GM19463 (cell line): ENCODE data around the gene OR4D2.
"Not testable (repeated sequence)": the region's sequence is repeated elsewhere in the genome, so short reads cannot be mapped to it uniquely, and the experiment has no call there.

Source experiments
- ATAC-seq: cut with Tn5 transposase; IDR thresholded peaks from one replicate; pipeline ENCODE4 v1.9.1; 2021; ENCODE audit warnings: mild to moderate bottlenecking, moderate library complexity; ENCODE audit not compliant: unreplicated experiment

The OR4D2 gene

GRCh38 chr17:58166682-58167081 lies at the start of gene OR4D2:
TSS of gene OR4D2 (plus strand) at chr17:58166982. CDS start at chr17:58169656, 2,674 bp downstream.
- no peak for ATAC-seq

GRCh38 chr17:58117382-58117781 lies 49.4 kb upstream of the OR4D2 start:
- ATAC-seq, result no peak

DNA sequence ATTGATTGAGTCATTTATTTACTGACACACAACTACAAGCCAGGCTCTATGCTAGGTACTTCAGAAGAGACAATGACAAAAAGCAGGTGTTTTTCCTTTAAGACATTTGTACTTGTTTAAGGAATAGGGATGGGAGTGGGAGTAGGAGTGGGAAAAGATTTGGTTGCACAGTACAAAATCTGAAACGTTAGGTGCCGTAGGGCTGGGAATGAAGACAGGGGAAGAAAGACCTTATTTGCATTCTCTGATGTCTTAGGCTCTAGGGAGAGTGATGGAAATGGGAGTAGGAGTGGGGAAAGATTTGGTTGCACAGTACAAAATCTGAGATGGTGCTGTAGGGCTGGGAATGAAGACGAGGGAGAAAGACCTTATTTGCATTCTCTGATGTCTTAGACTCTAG lies 47.3 kb upstream of the OR4D2 start:
- ATAC-seq, result no peak

- ATAC-seq, result no peak
These were observed 46.5 kb upstream of the OR4D2 start for GRCh38 chr17:58120195-58120822.

- ATAC-seq, result no peak
These were observed 44.9 kb upstream of the OR4D2 start for GRCh38 chr17:58121925-58122324.

DNA sequence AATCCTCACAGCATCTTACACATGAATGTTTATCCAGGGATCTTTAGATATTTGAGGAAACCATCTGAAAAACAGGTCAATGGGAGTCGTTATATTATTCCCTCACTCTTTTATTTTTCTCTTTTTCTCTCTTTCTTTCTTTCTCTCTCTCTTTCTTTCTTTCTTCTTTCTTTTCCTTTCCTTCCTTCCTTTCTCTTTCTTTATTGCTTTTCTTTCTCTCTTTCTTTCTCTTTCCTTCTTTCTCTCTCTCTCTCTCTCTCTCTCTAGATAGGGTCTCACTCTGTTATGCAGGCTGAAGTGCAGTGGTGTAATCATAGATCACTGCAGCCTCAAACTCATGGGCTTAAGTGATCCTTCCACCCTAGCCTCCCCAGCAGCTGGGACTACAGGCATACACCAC lies 38.9 kb upstream of the OR4D2 start:
- ATAC-seq, result no peak

DNA sequence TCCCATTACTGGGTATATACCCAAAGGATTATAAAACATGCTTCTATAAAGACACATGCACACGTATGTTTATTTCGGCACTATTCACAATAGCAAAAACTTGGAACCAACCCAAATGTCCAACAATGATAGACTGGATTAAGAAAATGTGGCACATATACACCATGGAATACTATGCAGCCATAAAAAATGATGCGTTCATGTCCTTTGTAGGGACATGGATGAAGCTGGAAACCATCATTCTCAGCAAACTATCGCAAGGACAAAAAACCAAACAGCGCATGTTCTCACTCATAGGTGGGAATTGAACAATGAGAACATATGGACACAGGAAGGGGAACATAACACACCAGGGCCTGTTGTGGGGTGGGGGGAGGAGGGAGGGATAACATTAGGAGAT lies 34.1 kb upstream of the OR4D2 start:
- not testable (repeated sequence) for ATAC-seq

DNA sequence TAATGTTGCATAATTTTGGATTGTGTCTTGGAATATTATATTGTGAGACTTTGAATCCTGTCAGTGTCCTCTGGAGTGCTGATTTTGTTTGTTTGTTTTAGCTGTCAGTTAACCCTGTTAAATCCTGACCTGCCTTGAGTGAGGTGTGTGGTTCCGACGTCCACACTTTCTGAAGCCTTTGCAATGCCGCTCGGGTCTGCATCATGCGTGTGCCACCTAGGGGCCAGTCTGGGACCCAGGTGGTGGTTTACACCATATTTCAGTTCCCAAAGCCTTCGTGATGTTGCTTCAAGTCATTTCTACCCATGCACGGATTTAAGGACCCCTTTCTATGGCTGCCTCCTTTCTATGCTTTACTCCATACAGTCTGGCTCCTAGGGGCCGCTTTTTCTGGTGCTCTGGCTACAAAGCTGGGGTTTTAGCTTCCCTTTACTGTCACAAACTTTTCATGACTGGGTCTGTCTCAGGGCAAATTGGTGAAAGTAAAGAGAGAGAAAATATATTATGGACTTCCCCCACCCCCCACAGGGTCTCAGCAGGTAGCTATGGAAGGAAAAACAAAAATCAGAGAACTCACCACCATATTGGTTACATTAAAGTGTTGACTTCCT lies 30.0 kb upstream of the OR4D2 start:
- ATAC-seq, result no peak

DNA sequence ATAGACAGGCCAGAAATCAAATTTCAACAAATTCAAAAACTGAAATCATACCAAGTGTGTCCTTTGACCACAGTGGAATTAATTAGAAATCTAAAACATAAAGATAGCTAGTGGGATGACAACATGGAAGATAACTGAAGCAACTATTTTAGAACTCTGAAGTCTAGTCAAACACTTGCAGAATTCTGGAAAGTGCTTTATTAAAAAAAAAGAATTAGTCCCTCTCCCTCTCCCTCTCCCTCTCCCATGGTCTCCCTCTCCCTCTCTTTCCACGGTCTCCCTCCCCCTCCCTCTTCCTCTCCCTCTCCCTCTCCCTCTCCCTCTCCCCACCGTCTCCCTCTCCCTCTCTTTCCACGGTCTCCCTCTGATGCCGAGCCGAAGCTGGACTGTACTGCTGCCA lies 25.3 kb upstream of the OR4D2 start:
- no peak for ATAC-seq

DNA sequence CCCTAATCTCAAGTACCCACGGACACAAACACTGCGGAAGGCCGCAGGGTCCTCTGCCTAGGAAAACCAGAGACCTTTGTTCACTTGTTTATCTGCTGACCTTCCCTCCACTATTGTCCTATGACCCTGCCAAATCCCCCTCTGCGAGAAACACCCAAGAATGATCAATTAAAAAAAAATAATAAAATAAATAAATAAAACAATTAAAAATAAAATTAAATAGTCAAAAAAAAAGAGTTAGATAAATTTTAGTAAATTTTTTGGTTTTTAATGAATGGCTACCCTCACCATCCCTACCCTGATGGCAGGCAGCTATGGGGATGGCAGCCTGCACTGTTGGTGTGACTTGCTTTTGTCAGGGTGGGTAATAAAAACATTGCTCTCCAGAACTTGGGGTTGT lies 23.4 kb upstream of the OR4D2 start:
- not testable (repeated sequence) for ATAC-seq

DNA sequence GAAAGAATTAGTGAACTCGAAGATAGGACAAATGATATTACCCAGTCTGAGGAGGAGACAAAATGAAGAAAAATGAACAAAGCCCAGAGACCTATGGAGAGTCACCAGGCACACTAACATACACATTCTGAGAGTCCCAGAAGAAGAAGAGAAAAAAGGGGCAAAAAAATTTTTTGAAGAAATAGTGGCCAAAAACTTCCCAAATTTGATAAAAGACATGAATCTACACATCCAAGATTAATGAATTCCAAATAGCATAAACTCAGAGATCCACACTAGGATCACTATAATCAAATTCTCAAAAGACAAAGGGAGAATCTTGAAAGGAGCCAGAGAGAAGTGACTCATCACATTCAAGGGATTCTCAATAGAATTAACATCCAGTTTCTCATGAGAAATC lies 22.0 kb upstream of the OR4D2 start:
- ATAC-seq, result no peak

- no peak for ATAC-seq
These were observed 18.8 kb upstream of the OR4D2 start, which contains the start of gene OR4D1 for GRCh38 chr17:58147930-58148434. TSS of gene OR4D1 (plus strand) at chr17:58148384. CDS start at chr17:58155154, 6,770 bp downstream.

DNA sequence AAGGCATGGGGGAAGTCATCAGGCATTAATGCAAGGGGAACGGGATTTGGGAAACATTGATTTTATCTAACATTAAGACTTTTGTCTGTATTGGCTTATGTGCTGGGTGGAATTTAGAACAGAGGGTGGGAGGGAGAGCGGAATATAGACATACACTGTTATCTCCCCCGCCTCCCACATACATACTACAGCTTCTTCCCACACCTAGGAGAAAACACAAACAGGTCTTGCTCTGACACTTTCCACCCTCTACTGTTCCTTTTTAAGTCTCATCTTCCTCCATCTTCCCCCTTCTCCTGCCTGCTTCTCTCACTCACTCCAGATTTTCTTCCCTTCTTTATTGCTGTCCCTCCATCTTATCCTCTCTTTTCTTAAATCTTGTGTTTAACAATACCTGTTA lies 18.2 kb upstream of the OR4D2 start:
- no peak for ATAC-seq

DNA sequence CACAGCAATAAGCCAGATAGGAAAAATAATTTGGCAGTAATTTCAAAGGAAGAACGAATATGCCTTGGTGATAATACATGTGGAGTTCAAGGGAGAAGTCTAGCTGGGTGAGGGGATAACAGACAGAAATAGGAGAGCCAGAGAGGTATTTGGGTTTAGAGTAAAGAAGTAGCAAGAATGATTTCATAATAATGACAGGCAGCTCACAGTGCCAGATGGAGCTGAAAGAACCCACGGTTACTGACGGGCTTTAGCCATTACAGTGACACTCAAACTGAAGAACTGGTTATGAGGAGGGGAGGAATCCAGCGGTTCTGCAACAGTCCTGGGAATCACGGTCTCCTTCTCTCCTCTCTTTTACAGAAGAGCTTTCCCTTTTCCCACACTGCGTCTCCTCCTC lies 16.4 kb upstream of the OR4D2 start:
- no peak for ATAC-seq

GRCh38 chr17:58153046-58153445 lies 13.7 kb upstream of the OR4D2 start:
- no peak for ATAC-seq

DNA sequence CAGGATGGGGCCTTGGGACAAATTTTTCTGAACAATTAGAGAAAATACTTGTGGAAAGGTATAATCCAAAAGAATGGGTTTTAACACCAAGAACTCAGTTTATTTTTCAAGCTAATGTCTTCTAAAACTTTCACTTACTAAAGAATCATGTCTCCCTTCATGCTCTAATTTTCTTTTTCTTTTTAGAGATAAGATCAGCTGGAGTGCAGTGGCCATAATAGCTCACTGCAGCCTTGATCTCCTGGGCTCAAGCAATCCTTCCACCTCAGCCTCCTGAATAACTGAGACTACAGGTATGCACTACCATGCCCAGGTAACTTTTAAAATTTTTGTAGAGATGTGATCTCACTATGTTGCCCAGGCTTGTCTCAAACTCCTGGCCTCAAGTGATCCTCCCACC lies 13.1 kb upstream of the OR4D2 start:
- no peak for ATAC-seq

DNA sequence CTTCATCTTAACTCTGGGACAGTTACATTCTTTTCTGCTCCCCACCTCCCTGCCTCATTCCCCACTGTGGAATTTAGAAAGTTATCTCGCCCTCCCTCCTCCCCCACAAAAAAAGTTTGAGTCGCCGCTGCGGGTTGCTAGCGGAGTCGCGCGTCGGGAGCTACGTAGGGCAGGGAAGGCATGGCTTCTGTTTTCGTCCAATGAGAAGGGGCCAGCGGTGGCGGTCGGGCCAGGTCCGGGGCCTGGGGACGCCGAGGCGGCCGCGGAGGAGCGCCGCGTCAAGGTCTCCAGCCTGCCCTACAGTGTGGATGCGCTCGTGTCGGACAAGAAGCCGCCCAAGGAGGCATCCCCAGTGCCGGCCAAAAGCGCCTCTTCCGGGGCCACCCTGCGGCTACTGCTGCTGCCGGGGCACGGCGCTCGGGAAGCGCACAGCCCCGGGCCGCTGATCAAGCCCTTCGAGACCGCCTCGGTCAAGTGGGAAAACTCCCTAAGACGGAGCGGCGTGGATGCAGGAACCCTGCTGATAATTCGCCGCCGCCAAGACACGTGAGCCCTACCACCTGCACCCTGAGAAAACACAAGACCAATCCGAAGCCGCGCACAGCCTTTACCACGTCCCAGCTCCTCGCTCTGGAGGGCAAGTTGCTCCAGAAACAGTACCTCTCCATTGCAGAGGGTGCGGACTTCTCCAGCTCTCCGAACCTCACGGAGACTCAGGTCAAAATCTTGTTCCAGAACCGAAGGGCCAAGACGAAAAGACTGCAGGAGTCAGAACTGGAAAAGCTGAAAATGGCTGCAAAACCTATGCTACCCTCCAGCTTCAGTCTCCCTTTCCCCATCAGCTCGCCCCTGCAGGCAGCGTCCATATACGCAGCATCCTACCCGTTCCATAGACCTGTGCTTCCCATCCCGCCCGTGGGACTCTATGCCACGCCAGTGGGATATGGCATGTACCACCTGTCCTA lies 9.7 kb upstream of the OR4D2 start:
- ATAC-seq, result no peak

GRCh38 chr17:58158181-58158580 lies 8.6 kb upstream of the OR4D2 start:
- ATAC-seq, result no peak

DNA sequence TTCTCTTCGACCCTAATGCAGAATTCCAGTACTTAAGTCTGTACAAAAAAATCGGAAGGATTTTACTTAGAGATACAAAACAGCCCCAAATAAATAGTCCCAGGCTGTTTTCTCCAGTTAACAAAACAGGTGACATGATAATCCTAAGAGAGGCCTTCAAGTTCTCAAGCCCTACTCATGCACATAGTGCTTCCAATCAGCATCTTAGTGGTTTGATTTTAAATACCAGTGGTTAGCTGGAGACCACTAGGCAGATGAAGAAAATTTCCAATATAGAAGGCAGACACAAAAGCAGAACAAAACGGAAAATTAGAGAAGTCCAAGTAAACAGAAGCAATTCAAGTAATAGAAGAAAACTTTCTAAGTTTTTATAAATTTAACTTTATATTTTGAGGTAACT lies 5.2 kb upstream of the OR4D2 start:
- no peak for ATAC-seq

GRCh38 chr17:58165981-58166380 lies 801 bp upstream of the OR4D2 start:
- ATAC-seq, result no peak

- no peak for ATAC-seq
These were observed 3.8 kb downstream of the OR4D2 start for GRCh38 chr17:58170622-58171021.
